Skin epidermis (tissue), 12 donors: ENCODE results near the gene CCDC148.

Experiments
- H3K27ac ChIP-seq, 21 experiments: fragments of 200-600 bp; sonication (generic) in 11 of 21; one replicate each; pipeline ENCODE4 v1.5.0; 2020; ENCODE audit warnings: mild to moderate bottlenecking in 3 of 21, inconsistent platforms in 2 of 21, moderate library complexity in 2 of 21
- H3K4me3 ChIP-seq, 7 experiments: fragments of 200-600 bp; sonication (generic) in 2 of 7; one replicate each; pipeline ENCODE4 v1.5.0; 2020; ENCODE audit warnings: inconsistent platforms in 2 of 7, mild to moderate bottlenecking in 2 of 7, moderate library complexity in 1 of 7

CCDC148 gene

DNA sequence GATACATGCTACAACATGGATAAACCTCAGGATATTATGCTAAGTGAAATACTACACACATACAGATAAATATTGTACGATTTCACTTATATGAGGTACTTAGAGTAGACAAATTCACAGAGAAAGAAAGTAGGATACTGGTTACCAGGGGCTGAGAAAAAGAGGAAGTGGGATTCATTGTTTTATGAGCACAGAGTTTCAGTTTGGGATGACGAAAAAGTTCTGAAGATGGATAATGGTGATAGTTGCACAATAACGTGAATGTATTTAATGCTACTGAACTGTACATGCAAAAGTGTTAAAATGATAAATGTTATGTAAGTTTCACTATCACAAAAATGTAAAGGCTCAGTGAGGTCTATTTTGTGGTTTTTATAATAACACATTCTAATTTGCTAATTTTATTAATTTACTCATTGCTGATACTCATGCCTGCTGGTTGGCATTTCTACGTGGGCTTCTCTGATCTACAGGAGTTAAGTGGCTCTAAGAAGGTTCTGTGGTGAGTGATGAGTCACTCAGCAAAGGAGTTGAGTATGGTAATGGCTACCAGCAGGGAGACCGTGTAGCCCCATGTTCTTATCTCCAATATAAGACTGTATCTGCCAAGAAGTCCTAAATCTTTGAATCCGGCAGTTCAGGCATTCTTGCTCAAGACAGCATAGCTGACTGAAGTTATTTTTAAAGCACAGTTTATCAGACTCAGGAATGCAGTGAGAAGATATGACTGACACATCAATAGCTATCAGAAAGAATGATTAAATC lies 313.8 kb downstream of the CCDC148 start:
- H3K27ac ChIP-seq = no peak overlapping the region
- H3K4me3 ChIP-seq = no peak overlapping the region

GRCh38 chr2:158142165-158142564 lies 314.4 kb downstream of the CCDC148 start:
- no peak overlapping the region for H3K27ac ChIP-seq
- H3K4me3 ChIP-seq = no peak overlapping the region

- H3K4me3 ChIP-seq = no peak overlapping the region
- H3K27ac ChIP-seq = no peak overlapping the region
Measured at GRCh38 chr2:158140201-158140600, 316.4 kb downstream of the CCDC148 start.

DNA sequence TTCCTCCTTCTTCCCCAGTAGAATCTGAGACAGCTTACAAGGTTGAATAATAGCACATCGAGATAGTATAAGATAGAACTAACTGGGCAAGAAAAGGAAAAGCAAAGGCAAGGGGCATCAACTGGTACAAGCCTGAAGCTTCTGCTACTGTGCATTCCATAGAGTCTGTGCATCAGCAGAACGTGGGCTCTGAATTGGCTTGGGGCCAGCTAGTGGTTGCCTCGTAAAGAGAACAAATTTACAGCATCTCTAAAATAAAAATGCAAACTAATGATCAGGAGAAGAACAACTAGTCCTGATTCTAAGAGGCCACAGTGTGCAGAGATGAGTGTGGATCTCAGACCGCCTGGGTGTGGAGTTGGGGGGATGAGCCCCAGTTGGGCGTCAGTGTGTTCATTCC lies 318.3 kb downstream of the CCDC148 start:
- Histone ChIP-seq H3K4me3 (no peak overlapping the region), H3K27ac (no peak overlapping the region)

DNA sequence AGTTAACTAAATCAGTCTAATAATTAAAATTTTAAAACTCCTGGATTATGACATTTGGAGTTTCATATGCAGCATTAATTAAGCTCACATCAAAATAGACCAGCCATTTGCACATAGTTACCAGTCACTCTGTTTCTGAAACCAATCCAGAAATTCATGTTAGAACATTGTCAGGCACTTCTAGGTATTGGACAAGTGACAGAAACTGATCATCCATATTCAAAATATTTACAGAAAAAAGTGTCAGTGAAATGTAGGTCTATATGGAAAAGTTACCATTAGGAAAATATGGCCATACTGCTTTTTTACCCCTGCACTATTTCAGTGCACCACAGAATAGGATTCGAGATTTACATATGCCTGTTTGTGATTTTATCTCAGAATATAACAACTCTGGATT lies 321.5 kb downstream of the CCDC148 start:
- Histone ChIP-seq H3K4me3 (no peak overlapping the region), H3K27ac (peak overlapping the region in 1 of 21 experiments; percentile 49)

- Histone ChIP-seq H3K4me3 (no peak overlapping the region), H3K27ac (no peak overlapping the region)
Measured at GRCh38 chr2:158134655-158135054, 321.9 kb downstream of the CCDC148 start.

GRCh38 chr2:158134055-158134454 lies 322.5 kb downstream of the CCDC148 start:
- no peak overlapping the region for H3K4me3 ChIP-seq
- no peak overlapping the region for H3K27ac ChIP-seq

DNA sequence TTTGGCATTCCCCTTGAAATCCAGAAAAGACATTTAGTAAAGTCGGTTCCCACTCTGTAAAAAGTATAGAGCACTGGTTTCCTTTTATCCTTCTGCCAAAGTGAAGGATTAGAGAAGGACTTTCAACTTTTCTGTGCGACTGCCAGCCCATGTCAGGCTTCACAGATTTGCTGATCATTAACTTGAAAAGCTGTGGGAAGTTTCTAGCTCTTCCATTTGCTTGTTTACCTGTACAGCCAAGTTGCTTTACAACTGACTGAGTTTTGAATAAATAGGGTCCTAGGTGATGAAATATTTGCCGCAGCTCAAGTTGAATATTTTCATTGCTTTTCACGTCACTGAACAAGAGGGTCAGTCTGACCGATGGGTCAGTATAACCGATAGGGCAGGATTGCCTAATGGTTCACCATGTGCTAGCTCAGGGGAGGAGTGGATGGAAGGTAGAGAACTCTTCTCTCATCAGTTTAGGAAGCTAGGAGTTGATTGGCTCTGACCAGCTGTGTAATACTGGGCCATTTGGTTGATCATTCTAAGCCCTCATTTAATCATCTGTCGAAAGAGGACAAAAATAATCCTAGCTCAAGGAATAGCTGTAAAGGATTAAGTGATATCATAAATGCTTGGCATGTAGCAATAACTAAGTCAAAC lies 324.5 kb downstream of the CCDC148 start:
- no peak overlapping the region for H3K27ac ChIP-seq
- H3K4me3 ChIP-seq = no peak overlapping the region

- Histone ChIP-seq H3K4me3 (no peak overlapping the region), H3K27ac (no peak overlapping the region)
Measured at GRCh38 chr2:158131483-158131912, 325.1 kb downstream of the CCDC148 start.

DNA sequence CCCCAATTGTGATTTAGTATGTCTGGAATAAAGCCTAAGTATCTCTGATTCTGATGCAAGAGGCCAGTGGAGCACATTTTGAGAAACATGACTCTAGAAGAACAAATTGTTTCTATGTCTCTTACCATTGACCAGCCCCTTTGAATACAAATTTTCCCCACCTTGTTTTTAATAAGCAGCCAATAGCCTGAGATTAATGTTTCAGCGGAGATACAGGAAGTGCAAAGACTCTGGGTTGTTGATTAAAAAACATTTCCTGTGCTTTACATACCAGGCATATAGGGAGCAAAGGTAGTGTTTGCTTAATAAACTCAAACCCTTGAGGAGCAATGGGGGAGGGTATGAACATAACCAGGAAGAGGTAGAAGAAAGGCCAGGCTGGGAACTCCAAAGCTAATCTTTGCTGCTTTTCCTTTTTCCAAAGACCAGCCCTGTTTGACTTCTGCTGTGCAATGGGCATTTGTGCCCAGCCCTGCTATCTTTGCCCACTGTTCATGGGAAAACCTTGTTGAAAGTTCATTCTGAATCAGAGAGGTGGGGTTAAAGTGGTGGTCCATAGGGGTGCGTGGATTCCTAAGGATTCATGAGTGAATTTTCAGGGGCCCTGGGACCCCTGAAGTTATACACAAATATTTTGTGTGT lies 325.6 kb downstream of the CCDC148 start:
- Histone ChIP-seq H3K27ac (no peak overlapping the region), H3K4me3 (no peak overlapping the region)

DNA sequence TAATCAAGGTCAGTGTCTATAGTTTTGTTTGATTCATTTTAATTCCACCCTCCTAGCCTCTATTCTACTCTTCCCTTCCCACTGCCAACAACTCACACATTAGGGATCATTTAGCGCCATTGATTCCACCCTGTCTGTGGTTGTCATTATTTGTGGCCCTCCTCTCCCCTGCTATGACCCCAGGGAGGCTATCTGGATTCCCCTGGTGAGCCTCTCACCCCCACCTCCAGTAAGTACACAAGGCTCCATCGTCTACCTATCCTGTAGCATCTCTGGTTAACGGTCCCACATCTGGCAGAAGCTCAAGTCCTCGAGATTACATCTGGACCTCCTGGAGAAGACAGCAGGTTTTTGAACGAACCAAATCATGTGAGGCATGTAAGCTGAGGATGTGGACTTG lies 327.5 kb downstream of the CCDC148 start:
- Histone ChIP-seq H3K4me3 (no peak overlapping the region), H3K27ac (no peak overlapping the region)

DNA sequence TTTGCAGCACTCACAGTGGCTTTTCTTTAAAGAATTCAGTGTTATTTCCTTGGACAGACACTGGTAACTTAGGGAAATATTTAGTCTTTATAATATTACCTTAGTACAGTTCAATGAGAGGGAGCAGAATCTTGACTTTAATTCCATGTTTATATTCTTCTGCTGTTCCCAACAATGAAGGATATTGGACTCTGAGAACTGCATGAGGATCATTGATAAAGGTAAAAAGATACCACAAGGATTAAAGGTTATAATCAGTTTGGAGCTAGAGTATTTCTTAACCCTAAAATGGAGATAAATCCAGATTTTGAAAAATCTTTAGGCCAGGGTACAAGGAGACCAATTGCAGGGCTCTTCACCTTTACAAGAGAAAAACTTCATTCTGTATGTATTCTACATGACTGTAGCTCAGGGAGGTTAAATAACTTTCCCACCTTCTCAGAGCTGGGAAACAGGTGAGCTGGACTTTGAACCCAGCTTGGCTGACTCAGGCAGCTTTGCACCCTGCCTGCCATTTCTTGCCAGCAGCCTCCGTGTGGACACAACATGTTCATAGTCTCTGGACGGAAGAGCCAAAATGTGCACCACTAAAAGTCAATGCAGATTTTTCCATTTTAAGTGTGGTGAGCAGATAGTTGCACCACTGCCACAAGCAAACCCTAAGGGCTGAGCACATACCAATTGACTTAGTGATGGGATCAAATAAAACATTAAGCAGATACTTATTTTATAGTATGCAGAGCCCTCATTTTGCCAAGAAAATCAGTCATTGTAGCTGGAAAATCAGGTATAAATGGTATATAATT lies 328.2 kb downstream of the CCDC148 start:
- Histone ChIP-seq H3K27ac (no peak overlapping the region), H3K4me3 (no peak overlapping the region)

DNA sequence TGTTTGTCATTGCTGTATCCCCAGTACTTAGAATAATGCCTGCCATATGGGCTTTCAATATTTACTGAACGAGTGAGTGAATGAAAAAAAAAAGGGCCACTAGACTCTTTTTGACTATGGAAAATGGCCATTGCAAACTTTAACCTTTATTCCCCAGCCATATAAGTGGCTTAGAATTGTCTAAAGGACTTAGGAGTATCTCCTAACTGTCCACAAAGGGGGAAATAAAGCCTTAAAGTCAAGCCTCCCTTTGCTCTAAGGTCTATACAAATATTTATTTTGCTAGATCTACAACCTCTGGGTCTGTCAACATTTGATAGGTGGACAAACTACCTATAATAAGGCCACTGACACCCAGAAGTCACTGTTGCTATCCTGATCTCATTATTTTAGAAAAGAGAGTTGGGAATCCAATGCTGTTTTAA lies 329.2 kb downstream of the CCDC148 start:
- H3K4me3 ChIP-seq = no peak overlapping the region
- no peak overlapping the region for H3K27ac ChIP-seq

- Histone ChIP-seq H3K27ac (no peak overlapping the region), H3K4me3 (no peak overlapping the region)
Measured at GRCh38 chr2:158125756-158126498, 330.6 kb downstream of the CCDC148 start.

DNA sequence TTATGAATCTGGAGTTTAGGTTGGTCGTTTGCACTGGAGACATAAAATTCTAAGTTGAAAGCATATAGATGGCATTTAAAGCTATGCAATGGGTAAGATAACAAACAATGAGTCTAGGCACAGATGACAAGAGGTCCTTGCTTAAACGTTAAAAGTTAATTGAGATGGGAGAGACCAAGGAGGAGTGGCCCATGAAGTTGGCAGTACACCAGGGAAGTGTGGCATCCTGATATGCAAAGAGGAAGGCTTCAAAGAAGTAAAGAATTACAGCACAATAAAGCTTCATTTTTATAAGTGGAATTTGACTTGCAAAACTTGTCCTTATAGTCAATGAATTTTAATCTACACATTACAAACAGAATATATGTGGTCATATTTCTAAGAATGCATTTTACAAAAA lies 331.7 kb downstream of the CCDC148 start:
- no peak overlapping the region for H3K4me3 ChIP-seq
- H3K27ac ChIP-seq = no peak overlapping the region
